GM21737 (cell line): ENCODE results near the gene KRT24.

ENCODE experiments used
- ATAC-seq: cut with Tn5 transposase; IDR thresholded peaks from one replicate; pipeline ENCODE4 v1.9.1; 2021; ENCODE audit warnings: mild to moderate bottlenecking, moderate library complexity; ENCODE audit not compliant: unreplicated experiment

Gene KRT24

GRCh38 chr17:40695874-40696472 lies 7.6 kb downstream of the KRT24 start:
- ATAC-seq = no peak

- ATAC-seq = no peak
These were observed 9.0 kb downstream of the KRT24 start for GRCh38 chr17:40694584-40694983.

GRCh38 chr17:40687106-40687505 lies 16.4 kb downstream of the KRT24 start:
- no peak for ATAC-seq

- no peak for ATAC-seq
These were observed 17.4 kb downstream of the KRT24 start for GRCh38 chr17:40686192-40686591.

- ATAC-seq = no peak
These were observed 22.6 kb downstream of the KRT24 start for GRCh38 chr17:40680998-40681397.

GRCh38 chr17:40679523-40679907 lies 24.0 kb downstream of the KRT24 start:
- ATAC-seq = no peak

GRCh38 chr17:40678902-40679522 lies 24.5 kb downstream of the KRT24 start:
- ATAC-seq = no peak

- ATAC-seq = no peak
These were observed 27.6 kb downstream of the KRT24 start for GRCh38 chr17:40675905-40676304.

- ATAC-seq = no peak
These were observed 30.9 kb downstream of the KRT24 start for GRCh38 chr17:40672654-40673053.

- no peak for ATAC-seq
These were observed 32.3 kb downstream of the KRT24 start for GRCh38 chr17:40671282-40671681.

GRCh38 chr17:40666331-40666730 lies 37.2 kb downstream of the KRT24 start:
- ATAC-seq = no peak

GRCh38 chr17:40664582-40665333 lies 38.8 kb downstream of the KRT24 start, which contains the start of gene KRT222:
Gene KRT222, minus strand, starts transcription at chr17:40665177. Its CDS starts 78 bp downstream, at chr17:40665099.
- no peak for ATAC-seq

GRCh38 chr17:40663252-40663651 lies 40.3 kb downstream of the KRT24 start:
- ATAC-seq = no peak

GRCh38 chr17:40659911-40660310 lies 43.6 kb downstream of the KRT24 start:
- ATAC-seq = no peak

GRCh38 chr17:40658396-40658795 lies 45.2 kb downstream of the KRT24 start:
- ATAC-seq = no peak

GRCh38 chr17:40651939-40652338 lies 51.6 kb downstream of the KRT24 start:
- ATAC-seq = no peak

- ATAC-seq = peak; percentile 16
These were observed 55.1 kb downstream of the KRT24 start for GRCh38 chr17:40648384-40648968.
